HG02571 (cell line): ENCODE measurements around the gene PLA2R1.

Experiments used
- ATAC-seq: cut with Tn5 transposase; IDR thresholded peaks from one replicate; pipeline ENCODE4 v1.9.1; 2021; ENCODE audit warnings: mild to moderate bottlenecking, moderate library complexity; ENCODE audit not compliant: unreplicated experiment

PLA2R1 gene

DNA sequence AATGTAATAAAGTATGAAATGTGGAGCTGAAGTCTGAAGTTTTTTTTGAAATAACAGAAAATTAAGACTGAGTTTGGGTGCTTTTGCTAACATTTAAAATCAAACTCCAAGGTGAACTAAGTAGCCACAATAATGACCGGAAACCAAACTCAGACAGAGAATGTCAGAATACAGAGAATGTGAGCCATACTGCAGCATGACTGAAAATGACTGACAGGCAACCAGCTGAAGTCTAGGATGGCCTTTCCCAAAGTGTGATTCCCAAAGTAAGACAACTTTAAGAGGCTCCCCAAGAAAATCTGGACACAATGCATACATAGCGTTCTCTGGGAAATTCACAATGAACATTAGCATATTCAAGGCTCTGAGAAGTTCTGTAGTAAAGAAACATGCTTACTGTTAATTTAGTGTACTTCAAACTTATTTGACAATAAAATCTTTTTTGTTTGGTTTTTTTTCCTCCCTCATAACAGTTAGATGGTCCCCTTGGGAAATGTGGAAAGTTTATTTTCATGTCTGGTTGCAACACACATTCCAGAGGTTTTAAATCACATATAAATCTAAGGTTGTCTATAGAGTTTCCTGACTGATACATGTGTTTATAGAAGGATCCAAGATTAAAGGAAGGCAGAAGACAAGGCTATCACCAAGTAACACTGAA, 28.6 kb downstream of the PLA2R1 start:
- no peak for ATAC-seq

- no peak for ATAC-seq
These were observed 33.2 kb downstream of the PLA2R1 start for GRCh38 chr2:160029270-160029628.

- ATAC-seq: no peak
These were observed 33.8 kb downstream of the PLA2R1 start for GRCh38 chr2:160028431-160029269.

GRCh38 chr2:160022162-160022561, 40.3 kb downstream of the PLA2R1 start:
- no peak for ATAC-seq

GRCh38 chr2:160019374-160020090, 42.9 kb downstream of the PLA2R1 start:
- ATAC-seq: no peak

- ATAC-seq: no peak
These were observed 46.7 kb downstream of the PLA2R1 start for GRCh38 chr2:160015746-160016145.

- no peak for ATAC-seq
These were observed 48.2 kb downstream of the PLA2R1 start for GRCh38 chr2:160014227-160014626.

DNA sequence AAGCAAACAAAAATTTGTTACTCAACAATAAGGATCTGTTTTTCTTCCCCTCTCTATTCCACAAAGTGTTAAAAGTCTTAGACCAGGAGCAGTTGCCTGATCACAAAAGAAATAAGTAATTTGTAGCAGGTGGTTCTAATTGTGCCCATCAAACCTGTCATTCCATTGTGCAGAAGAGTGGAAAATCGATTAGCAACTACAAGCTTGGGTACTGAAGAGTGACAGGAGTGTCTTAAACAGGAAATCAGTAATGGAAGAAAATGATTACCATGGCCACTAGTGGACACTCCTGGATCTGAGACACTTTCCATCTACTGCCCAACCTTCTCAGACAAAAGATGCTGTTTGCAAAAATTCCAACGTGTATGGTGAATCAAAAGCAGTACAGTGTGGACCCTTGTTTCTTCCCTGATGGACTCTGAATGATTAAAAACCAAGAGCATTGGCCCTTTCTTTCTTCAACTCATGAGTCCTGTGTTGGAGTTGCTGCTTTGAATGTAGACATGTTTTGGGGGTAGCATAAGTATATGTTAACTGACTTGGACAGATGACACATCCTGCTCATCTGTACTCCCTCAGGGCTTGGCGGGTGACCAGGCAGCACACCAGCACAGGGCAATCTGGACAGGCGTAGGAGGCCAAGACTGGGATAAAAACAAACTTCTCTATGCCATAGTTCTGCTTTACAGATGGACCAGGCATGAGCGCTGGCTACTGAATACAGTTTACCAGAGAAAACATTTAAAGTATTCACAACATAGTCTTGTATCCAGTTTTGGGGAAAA, 51.9 kb downstream of the PLA2R1 start:
- no peak for ATAC-seq

GRCh38 chr2:160007111-160007510, 55.3 kb downstream of the PLA2R1 start:
- no peak for ATAC-seq

DNA sequence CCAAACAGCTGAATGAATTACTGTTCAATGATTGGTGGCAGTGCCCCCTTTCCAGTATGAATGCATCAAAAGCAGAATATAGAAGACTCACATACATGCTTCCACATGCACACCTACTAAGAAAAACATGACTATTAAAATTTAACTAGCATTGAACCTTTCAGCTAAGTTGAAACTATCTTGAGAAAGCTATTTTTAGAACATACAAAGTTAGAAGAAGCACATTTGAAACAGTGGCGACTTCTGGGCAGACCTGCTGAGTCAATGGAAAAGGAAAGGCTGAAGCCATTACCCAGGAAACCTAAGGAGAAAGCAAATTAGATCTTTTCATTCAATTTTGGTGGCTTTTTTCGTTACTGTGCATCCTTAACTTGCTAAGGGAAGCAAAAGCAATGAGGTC, 55.9 kb downstream of the PLA2R1 start:
- ATAC-seq: no peak

GRCh38 chr2:160005908-160006307, 56.5 kb downstream of the PLA2R1 start:
- no peak for ATAC-seq

DNA sequence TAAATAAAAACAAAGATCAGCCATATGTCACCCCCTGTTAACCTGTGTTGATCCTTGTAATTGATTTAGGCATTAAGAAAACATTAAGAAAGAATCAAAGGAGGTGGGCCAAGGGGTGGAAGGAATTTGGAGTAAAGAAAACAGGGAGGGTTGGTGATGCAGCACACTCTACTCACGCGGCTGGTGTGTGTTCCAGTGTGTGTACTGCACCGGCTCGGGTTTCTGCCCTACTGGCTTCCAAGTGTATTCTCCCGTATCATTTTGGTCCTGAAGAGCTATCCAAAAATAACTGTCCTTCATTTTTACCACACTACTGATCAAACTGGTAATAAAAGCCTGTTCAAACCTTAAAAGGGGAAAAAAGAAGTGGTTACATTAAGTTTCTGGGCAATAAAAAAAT, 56.9 kb downstream of the PLA2R1 start:
- ATAC-seq: no peak

DNA sequence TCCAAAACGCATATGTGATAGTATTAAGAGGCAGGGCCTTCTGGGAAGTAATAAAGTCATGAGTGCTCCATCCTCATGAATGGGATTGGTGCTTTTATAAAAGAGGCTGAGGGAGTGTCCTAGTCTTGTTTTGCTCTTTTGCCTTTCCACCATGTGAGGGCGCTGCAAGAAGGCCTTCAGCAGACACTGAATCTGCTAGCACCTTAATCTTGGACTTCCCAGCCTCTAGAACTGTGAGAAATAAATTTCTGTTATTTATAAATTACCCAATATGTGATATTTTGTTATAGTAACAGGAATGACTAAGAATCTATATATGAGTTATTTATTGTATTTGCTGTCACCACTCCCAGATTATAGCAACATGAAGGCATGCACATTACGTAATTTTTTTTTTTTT, 63.5 kb downstream of the PLA2R1 start:
- no peak for ATAC-seq

- ATAC-seq: no peak
These were observed 64.2 kb downstream of the PLA2R1 start for GRCh38 chr2:159998243-159998642.

- ATAC-seq: no peak
These were observed 65.4 kb downstream of the PLA2R1 start for GRCh38 chr2:159996792-159997546.

- no peak for ATAC-seq
These were observed 67.4 kb downstream of the PLA2R1 start for GRCh38 chr2:159995038-159995437.

DNA sequence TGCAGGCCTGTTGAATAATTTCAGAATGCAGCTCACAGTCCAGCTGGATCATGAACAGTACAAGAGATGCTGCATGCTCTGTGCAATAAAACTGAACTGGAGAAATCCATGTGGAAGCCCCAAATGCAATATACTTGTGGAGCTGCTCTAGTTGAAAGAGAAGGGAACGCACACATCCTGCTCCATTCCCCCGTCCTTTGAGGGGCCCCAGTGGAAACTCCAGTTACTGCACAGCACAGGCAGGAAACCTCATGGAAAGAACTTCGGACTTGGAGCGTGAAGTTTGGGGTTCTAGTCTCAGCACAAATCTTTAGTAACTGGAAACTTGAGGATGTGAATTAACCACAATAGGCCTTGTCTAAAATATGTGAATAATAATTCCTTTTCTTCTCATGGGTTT, 73.2 kb downstream of the PLA2R1 start:
- ATAC-seq: no peak

- no peak for ATAC-seq
These were observed 73.9 kb downstream of the PLA2R1 start for GRCh38 chr2:159988412-159988970.

- ATAC-seq: no peak
These were observed 75.2 kb downstream of the PLA2R1 start for GRCh38 chr2:159987181-159987580.

DNA sequence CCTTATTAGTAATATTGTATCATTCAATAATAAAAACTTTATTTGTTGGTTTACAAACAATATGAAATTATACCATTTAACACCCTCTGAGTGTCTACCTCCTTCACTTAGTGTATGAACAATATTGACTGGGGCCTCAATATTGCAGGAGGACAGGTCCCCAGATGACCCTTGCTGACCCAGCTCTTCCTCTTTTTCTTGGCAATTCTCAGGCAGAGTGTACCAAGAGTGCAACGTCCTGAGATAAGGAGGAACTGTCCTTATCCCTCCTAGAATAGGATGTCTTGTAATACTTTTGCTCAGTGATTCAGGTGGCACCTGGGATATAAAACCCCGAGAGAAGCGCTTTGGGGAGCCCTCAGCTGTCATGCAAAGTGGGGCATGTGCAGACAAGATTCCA, 76.8 kb downstream of the PLA2R1 start:
- ATAC-seq: no peak
